Brain microvascular endothelial cell (primary cell): ENCODE results near the gene PNPT1.
A peak's percentile ranks its signal among the peaks of the same experiment; 100 is the strongest.

Experiments used
- DNase-seq: peaks from one replicate; pipeline ENCODE4 v3.0.0-alpha.2; 2020
- H3K27ac ChIP-seq: fragments of 250-450 bp; sonication (Bioruptor Pico); 2 replicates; pipeline ENCODE4 v1.5.1; 2020; ENCODE audit warnings: mild to moderate bottlenecking, moderate library complexity
- H3K27me3 ChIP-seq: fragments of 250-450 bp; sonication (Bioruptor Pico); replicated peaks from 2 replicates; pipeline ENCODE4 v1.5.1; 2020; ENCODE audit warnings: mild to moderate bottlenecking
- H3K36me3 ChIP-seq: fragments of 250-450 bp; sonication (Bioruptor Pico); replicated peaks from 2 replicates; pipeline ENCODE4 v1.5.1; 2020; ENCODE audit warnings: mild to moderate bottlenecking
- H3K4me3 ChIP-seq: 2 replicates; pipeline ENCODE4 v1.5.1; 2011; ENCODE audit warnings: low read depth, mild to moderate bottlenecking, control low read depth, low read length, moderate library complexity
- in situ Hi-C: cut with HindIII; loops from 2 replicates; pipeline ENCODE4 v1.10.0; 2017; ENCODE audit warnings: low sequenced_read_pairs, low pct_ligation_motif_present
- TF ChIP-seq, protein P1 (sequence below): IDR thresholded peaks from 2 replicates; pipeline ENCODE4 v1.5.1; 2011; ENCODE audit warnings: low read depth, mild to moderate bottlenecking, moderate library complexity, low read length, control low read depth, inconsistent platforms; ENCODE audit errors: missing control alignments

PNPT1 gene

DNA sequence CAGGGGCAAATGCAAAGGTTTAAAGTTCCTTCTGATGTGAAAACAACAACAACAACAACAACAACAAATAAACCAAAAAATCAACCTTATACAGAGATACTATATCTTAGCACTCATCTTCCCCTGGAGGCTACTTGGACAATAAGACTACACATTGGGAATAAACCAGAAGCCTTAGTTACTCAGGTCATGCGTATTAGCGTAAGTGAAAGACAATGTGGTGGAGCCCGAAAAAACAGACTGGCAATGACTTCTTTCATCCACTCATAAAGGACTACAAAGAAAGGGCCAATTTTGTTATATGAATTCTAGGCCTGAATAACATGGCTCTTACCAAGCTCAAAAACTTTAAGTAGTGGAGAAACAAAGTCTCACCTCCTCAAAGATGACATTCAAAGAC is 56.8 kb downstream of the PNPT1 start:
- no peaks in the 10 kb centered on the region for H3K27me3 ChIP-seq
- in situ Hi-C loops = no loop called here
- no peak for DNase-seq
- no peak overlapping the region for H3K4me3 ChIP-seq
- TF ChIP-seq, protein P1, sequence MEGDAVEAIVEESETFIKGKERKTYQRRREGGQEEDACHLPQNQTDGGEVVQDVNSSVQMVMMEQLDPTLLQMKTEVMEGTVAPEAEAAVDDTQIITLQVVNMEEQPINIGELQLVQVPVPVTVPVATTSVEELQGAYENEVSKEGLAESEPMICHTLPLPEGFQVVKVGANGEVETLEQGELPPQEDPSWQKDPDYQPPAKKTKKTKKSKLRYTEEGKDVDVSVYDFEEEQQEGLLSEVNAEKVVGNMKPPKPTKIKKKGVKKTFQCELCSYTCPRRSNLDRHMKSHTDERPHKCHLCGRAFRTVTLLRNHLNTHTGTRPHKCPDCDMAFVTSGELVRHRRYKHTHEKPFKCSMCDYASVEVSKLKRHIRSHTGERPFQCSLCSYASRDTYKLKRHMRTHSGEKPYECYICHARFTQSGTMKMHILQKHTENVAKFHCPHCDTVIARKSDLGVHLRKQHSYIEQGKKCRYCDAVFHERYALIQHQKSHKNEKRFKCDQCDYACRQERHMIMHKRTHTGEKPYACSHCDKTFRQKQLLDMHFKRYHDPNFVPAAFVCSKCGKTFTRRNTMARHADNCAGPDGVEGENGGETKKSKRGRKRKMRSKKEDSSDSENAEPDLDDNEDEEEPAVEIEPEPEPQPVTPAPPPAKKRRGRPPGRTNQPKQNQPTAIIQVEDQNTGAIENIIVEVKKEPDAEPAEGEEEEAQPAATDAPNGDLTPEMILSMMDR = no peak
- H3K36me3 ChIP-seq = peaks cover 25% of the 10 kb centered on the region
- H3K27ac ChIP-seq = no peak overlapping the region

DNA sequence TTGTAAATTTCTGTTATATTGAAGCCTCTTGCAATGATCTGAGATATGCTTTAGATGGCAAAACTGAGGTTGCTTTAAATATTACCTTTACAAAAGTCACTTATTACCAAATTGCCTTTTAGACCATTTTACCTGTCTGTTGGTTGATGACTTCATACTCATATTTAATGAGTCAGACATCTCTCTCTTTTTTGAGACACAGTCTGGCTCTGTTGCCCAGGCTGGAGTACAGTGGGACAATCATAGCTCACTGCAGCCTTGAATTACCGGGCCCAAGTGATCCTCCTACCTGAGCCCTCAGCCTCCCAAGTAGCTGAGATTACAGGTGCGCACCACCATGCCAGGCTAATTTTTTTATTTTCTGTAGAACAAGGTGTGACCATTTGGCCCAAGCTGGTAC is 64.7 kb downstream of the PNPT1 start:
- TF ChIP-seq, protein P1 = no peak
- DNase-seq = no peak
- Histone ChIP-seq H3K27me3 (no peaks in the 10 kb centered on the region), H3K27ac (no peak overlapping the region), H3K36me3 (peaks cover 2% of the 10 kb centered on the region), H3K4me3 (no peak overlapping the region)
- in situ Hi-C loops = no loop called here

DNA sequence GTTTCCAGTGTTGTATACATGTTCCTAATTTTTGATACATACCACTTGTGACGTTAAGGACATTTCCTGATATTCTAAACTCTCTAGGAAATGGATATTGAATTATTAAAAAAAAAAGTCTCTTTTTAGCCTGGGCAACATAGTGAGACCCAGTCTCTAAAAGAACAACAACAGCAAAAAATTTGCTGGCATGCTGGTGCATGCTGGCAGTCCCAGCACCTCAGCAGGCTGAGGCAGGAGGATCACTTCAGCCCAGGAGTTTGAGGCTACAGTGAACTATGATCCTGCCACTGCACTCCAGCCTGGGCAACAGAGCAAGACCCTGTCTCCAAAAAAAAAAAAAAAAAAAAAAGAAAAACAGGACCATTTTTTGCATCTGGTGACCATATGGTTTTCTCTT is 65.7 kb downstream of the PNPT1 start:
- H3K36me3 ChIP-seq = peaks cover 2% of the 10 kb centered on the region
- TF ChIP-seq, protein P1 = no peak
- no peak for DNase-seq
- no peak overlapping the region for H3K4me3 ChIP-seq
- H3K27me3 ChIP-seq = no peaks in the 10 kb centered on the region
- in situ Hi-C loops = no loop called here
- H3K27ac ChIP-seq = no peak overlapping the region

DNA sequence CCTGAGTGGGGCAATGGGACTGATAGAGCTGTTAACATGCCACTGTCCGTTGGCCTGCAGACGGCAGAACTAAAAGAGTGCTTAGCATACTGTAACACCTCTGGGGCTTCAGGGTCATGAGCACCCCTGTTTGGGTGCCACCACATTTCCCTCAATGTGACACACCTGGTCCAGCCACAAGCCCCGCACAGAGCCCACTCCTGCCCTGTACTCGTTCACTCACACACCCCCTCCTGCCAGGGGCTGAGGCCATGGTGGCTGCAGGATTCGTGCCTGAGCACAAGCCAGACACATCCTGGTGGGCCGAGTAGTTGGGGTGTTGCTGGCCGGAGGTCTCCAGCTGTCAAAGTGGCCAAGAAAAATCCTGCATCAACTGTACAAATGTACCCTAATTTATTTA is 71.8 kb downstream of the PNPT1 start:
- in situ Hi-C loops = no loop called here
- Histone ChIP-seq H3K27me3 (no peaks in the 10 kb centered on the region), H3K4me3 (no peak overlapping the region), H3K36me3 (peaks cover 2% of the 10 kb centered on the region), H3K27ac (no peak overlapping the region)
- TF ChIP-seq, protein P1 = no peak
- DNase-seq = no peak

DNA sequence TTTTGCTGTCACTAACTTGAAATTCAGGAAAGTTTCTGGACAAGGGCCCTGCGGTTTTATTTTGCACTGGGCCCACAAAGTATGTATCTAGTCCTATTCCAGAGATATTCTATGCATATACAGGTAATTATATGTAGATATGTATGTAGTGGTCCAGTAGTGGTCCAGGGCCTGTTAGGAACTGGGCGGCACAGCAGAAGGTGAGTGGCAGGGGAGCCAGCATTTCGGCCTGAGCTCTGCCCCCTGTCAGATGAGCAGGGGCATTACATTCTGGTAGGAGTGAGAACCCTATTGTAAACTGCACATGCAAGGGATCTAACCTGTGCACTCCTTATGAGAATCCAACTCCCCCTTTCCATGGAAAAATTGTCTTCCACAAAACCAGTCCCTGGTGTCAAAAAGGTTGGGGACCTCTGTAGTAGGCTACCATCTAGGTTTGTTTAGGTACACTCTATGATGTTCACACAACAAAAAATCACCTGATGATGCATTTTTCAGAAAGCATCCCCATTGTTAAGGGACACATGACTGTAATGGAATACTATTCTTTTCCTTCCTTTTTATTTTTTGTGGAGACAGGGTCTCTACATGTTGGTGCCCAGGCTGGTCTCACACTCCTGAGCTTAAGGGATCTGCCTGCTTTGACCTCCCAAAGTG is 73.4 kb downstream of the PNPT1 start:
- in situ Hi-C loops = no loop called here
- H3K27ac ChIP-seq = no peak overlapping the region
- TF ChIP-seq, protein P1 = peak; percentile 61
- no peak for DNase-seq
- H3K4me3 ChIP-seq = no peak overlapping the region
- peaks cover 2% of the 10 kb centered on the region for H3K36me3 ChIP-seq
- H3K27me3 ChIP-seq = no peaks in the 10 kb centered on the region

DNA sequence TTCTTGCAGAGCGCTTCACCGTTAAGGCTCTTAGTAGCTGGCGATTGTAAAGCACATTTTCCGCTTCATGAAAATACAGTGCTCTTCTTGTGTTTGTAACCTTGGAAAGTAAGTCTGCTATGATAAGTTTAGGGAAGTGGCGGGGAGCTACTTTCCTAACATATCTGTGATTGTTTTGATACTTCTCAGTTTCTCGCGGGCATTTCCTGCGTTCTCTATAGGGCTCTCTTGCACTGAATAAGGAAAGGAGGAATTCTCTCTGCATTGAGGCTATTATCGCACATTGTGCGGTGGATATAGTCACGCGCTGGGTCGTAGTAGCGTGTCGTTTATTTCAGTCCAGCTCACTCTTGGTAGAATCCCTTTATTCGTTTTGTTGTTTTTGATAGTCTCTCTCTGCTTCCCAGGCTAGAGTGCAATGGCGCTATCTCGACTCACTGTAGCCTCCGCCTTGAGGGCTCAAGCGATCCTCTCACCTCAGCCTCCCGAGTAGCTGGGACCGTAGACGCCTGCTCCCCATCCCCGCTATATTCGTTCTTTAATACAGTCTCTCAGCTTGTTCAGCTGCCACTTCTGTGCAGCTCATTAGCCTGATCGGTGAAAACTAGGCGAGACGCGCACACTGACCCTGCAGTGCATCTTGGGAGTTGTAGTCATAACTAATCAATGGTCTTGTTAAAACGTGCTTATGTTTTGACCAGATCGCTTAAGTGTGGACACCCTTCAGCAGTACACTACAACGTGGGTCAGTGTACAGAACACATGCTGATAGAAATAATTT is 75.2 kb downstream of the PNPT1 start:
- peak; percentile 43 for DNase-seq
- in situ Hi-C loops = no loop called here
- Histone ChIP-seq H3K4me3 (peak overlapping the region; percentile 93), H3K27me3 (no peaks in the 10 kb centered on the region), H3K27ac (peak overlapping the region; percentile 89), H3K36me3 (peaks cover 2% of the 10 kb centered on the region)
- TF ChIP-seq, protein P1 = no peak
